Sigmoid colon (tissue), 7 donors: Measurements from ENCODE around the gene KAT7. TPM values are rescaled to one million over a fixed set of nuclear protein-coding genes. Genes with fewer than 3 reads are reported as not detected.

Experiments
- DNase-seq: peaks from one replicate; pipeline ENCODE4 v3.0.0-alpha.2; 2019
- H3K27ac ChIP-seq, 4 donors: fragments of 200-600 bp; sonication (generic); one replicate each; pipeline ENCODE4 v1.5.1; 2016 to 2019; ENCODE audit warnings: mild to moderate bottlenecking in 1 of 4
- H3K27me3 ChIP-seq, 3 donors: fragments of 200-600 bp; sonication (generic); one replicate each; pipeline ENCODE4 v1.5.1; 2019; ENCODE audit warnings: mild to moderate bottlenecking in 1 of 3
- H3K36me3 ChIP-seq, 4 donors: fragments of 200-600 bp; sonication (generic); one replicate each; pipeline ENCODE4 v1.5.1; 2016 to 2019
- H3K4me1 ChIP-seq, 4 donors: fragments of 200-600 bp; sonication (generic); one replicate each; pipeline ENCODE4 v1.5.1; 2017 to 2019
- H3K4me3 ChIP-seq, 4 donors: fragments of 200-600 bp; sonication (generic); one replicate each; pipeline ENCODE4 v1.5.1; 2017 to 2019; ENCODE audit warnings: mild to moderate bottlenecking in 2 of 4, moderate library complexity in 1 of 4
- H3K9me3 ChIP-seq, 4 donors: fragments of 200-600 bp in 3 of 4; sonication (generic) in 3 of 4; one replicate each; pipeline versions ENCODE4 v1.5.1 to v1.6.1; 2013 to 2019
- CTCF ChIP-seq, 4 experiments: fragments of 450-650 bp in 3 of 4; fragments of 200-600 bp in 1 of 4; IDR thresholded peaks; one replicate each; pipeline ENCODE4 v1.5.1; 2016 to 2019; ENCODE audit warnings: antibody characterized with exemption in 4 of 4, mild to moderate bottlenecking in 3 of 4, moderate library complexity in 2 of 4
- EP300 ChIP-seq, 4 donors: sonication (generic); formaldehyde crosslinking; IDR thresholded peaks; one replicate each; pipeline ENCODE4 v1.6.1; 2017; ENCODE audit warnings: antibody characterized with exemption in 4 of 4
- POLR2A ChIP-seq, 2 donors: fragments of 450-650 bp; IDR thresholded peaks; one replicate each; pipeline ENCODE4 v1.6.1; 2016; ENCODE audit warnings: antibody characterized with exemption in 2 of 2, mild to moderate bottlenecking in 2 of 2, moderate library complexity in 2 of 2
- POLR2AphosphoS5 ChIP-seq, 4 donors: sonication (generic); formaldehyde crosslinking; IDR thresholded peaks; one replicate each; pipeline ENCODE4 v1.6.1; 2017; ENCODE audit warnings: antibody characterized with exemption in 4 of 4
- WGBS, 2 donors: extraction: QIAGEN DNeasy Blood & Tissue Kit; methylation state at CpG; one replicate each; pipeline ENCODE4 v1.1.7; 2013; 5-methylcytosine and 5-hydroxymethylcytosine counted together
- intact Hi-C: fragments of 100-400 bp; cut with DNase I; formaldehyde crosslinking; loops from one replicate; pipeline ENCODE4 v1.15.1; 2023
- polyA plus RNA-seq, 3 donors: library from polyadenylated mRNA; stranded (reverse); fragments of 200-250 nt; gene quantifications; one replicate each; pipeline ENCODE4 v1.2.3, GENCODE V29; 2013
- total RNA-seq, 4 donors: library from RNA; depleted of rRNA; stranded (reverse); fragments of >200 nt; gene quantifications; one replicate each; pipeline ENCODE4 v1.1.0, GENCODE V29; 2016
- donor health status: healthy with polysubstance abuse.
- donor health status: Bipolar disorder and iron deficiency.
- donor health status: healthy.

The KAT7 gene
- total and polyA plus RNA-seq, 7 donors, result 6.2 to 34.9 (median 23.8) TPM

GRCh38 chr17:49764559-49765180, 23.8 kb upstream of the KAT7 start:
- Histone ChIP-seq H3K9me3 (no peaks in the 10 kb centered on the region), H3K4me3 (peak overlapping the region; percentile 70 to 99 (median 98)), H3K36me3 (no peaks in the 10 kb centered on the region), H3K4me1 (peaks cover 0 to 44% (median 33%) of the 10 kb centered on the region in 4 donors), H3K27ac (peak overlapping the region; percentile 61 to 94 (median 92)), H3K27me3 (no peaks in the 10 kb centered on the region)
- TF ChIP-seq EP300 (IDR thresholded peaks at IDR 0.05) (no peak), POLR2AphosphoS5 (IDR thresholded peaks at IDR 0.05) (no peak), CTCF (IDR thresholded peaks at IDR 0.05) (no peak), POLR2A (IDR thresholded peaks at IDR 0.05) (no peak)
- 28 to 33% methylated on average over 8 of the region's 8 CpGs for WGBS, 2 donors
- DNase-seq, result no peak
- intact Hi-C loops, result loop anchor here (5.0 kb wide), 2 partner anchors 37 to 57 kb away; partner anchors contain the start of gene SLC35B1

GRCh38 chr17:49766918-49767530, 21.5 kb upstream of the KAT7 start:
- Histone ChIP-seq H3K4me1 (peaks cover 0 to 23% (median 20%) of the 10 kb centered on the region in 4 donors), H3K4me3 (no peak overlapping the region), H3K9me3 (no peaks in the 10 kb centered on the region), H3K27ac (no peak overlapping the region), H3K27me3 (no peaks in the 10 kb centered on the region), H3K36me3 (no peaks in the 10 kb centered on the region)
- no peak for TF ChIP-seq POLR2AphosphoS5 (IDR thresholded peaks at IDR 0.05)
- TF ChIP-seq POLR2A (IDR thresholded peaks at IDR 0.05), result no peak
- TF ChIP-seq CTCF (IDR thresholded peaks at IDR 0.05), result no peak
- TF ChIP-seq EP300 (IDR thresholded peaks at IDR 0.05), result no peak
- 75 to 81% methylated on average over 3 of the region's 3 CpGs for WGBS, 2 donors
- no peak for DNase-seq
- intact Hi-C loops, result no loop called here

- no peak for TF ChIP-seq CTCF (IDR thresholded peaks at IDR 0.05)
- TF ChIP-seq EP300 (IDR thresholded peaks at IDR 0.05), result no peak
- TF ChIP-seq POLR2AphosphoS5 (IDR thresholded peaks at IDR 0.05), result peak in 1 of 4 donors; percentile 14
- TF ChIP-seq POLR2A (IDR thresholded peaks at IDR 0.05), result no peak
- no peak for DNase-seq
- Histone ChIP-seq H3K27ac (peak overlapping the region; percentile 79 to 89 (median 82)), H3K4me1 (peaks cover 0 to 49% (median 32%) of the 10 kb centered on the region in 4 donors), H3K36me3 (no peaks in the 10 kb centered on the region), H3K9me3 (no peaks in the 10 kb centered on the region), H3K27me3 (no peaks in the 10 kb centered on the region), H3K4me3 (no peak overlapping the region)
- intact Hi-C loops, result loop anchor here (5.0 kb wide), 1 partner anchor 48 kb away; no protein-coding TSS in a partner anchor
- WGBS, 2 donors, result 82 to 90% methylated on average over 8 of the region's 8 CpGs
Measured at GRCh38 chr17:49775546-49776260, 12.8 kb upstream of the KAT7 start.

GRCh38 chr17:49776551-49777300, 11.8 kb upstream of the KAT7 start:
- Histone ChIP-seq H3K4me1 (peaks cover 0 to 49% (median 32%) of the 10 kb centered on the region in 4 donors), H3K36me3 (no peaks in the 10 kb centered on the region), H3K9me3 (no peaks in the 10 kb centered on the region), H3K27me3 (no peaks in the 10 kb centered on the region), H3K4me3 (no peak overlapping the region), H3K27ac (peak overlapping the region; percentile 79 to 89 (median 82))
- WGBS, 2 donors, result 80 to 81% methylated on average over 8 of the region's 8 CpGs
- DNase-seq, result peak; percentile 81
- intact Hi-C loops, result loop anchor here (5.0 kb wide), 1 partner anchor 49 kb away; no protein-coding TSS in a partner anchor
- TF ChIP-seq POLR2A (IDR thresholded peaks at IDR 0.05), result no peak
- peak in 1 of 4 donors; percentile 20 for TF ChIP-seq POLR2AphosphoS5 (IDR thresholded peaks at IDR 0.05)
